Measurements from ENCODE around the gene IQSEC3.

GRCh38 chr12:114626-115211 lies 48.2 kb downstream of the IQSEC3 start:
- no peak for TF ChIP-seq CREM (CRISPR knock-in tag; IDR thresholded peaks at IDR 0.05)
- TF ChIP-seq, protein P1, sequence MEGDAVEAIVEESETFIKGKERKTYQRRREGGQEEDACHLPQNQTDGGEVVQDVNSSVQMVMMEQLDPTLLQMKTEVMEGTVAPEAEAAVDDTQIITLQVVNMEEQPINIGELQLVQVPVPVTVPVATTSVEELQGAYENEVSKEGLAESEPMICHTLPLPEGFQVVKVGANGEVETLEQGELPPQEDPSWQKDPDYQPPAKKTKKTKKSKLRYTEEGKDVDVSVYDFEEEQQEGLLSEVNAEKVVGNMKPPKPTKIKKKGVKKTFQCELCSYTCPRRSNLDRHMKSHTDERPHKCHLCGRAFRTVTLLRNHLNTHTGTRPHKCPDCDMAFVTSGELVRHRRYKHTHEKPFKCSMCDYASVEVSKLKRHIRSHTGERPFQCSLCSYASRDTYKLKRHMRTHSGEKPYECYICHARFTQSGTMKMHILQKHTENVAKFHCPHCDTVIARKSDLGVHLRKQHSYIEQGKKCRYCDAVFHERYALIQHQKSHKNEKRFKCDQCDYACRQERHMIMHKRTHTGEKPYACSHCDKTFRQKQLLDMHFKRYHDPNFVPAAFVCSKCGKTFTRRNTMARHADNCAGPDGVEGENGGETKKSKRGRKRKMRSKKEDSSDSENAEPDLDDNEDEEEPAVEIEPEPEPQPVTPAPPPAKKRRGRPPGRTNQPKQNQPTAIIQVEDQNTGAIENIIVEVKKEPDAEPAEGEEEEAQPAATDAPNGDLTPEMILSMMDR (IDR thresholded peaks at IDR 0.05), result no peak
- TF ChIP-seq TEAD1 (CRISPR knock-in tag; IDR thresholded peaks at IDR 0.05), result no peak
- no peak for TF ChIP-seq NR2C2 (CRISPR knock-in tag; IDR thresholded peaks at IDR 0.05)
- no peak for TF ChIP-seq SMAD3 (CRISPR knock-in tag; IDR thresholded peaks at IDR 0.05; ENCODE audit: borderline replicate concordance)
- TF ChIP-seq, protein P2, sequence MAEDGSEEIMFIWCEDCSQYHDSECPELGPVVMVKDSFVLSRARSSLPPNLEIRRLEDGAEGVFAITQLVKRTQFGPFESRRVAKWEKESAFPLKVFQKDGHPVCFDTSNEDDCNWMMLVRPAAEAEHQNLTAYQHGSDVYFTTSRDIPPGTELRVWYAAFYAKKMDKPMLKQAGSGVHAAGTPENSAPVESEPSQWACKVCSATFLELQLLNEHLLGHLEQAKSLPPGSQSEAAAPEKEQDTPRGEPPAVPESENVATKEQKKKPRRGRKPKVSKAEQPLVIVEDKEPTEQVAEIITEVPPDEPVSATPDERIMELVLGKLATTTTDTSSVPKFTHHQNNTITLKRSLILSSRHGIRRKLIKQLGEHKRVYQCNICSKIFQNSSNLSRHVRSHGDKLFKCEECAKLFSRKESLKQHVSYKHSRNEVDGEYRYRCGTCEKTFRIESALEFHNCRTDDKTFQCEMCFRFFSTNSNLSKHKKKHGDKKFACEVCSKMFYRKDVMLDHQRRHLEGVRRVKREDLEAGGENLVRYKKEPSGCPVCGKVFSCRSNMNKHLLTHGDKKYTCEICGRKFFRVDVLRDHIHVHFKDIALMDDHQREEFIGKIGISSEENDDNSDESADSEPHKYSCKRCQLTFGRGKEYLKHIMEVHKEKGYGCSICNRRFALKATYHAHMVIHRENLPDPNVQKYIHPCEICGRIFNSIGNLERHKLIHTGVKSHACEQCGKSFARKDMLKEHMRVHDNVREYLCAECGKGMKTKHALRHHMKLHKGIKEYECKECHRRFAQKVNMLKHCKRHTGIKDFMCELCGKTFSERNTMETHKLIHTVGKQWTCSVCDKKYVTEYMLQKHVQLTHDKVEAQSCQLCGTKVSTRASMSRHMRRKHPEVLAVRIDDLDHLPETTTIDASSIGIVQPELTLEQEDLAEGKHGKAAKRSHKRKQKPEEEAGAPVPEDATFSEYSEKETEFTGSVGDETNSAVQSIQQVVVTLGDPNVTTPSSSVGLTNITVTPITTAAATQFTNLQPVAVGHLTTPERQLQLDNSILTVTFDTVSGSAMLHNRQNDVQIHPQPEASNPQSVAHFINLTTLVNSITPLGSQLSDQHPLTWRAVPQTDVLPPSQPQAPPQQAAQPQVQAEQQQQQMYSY (CRISPR knock-in tag; IDR thresholded peaks at IDR 0.05), result no peak
- TF ChIP-seq, protein P3, sequence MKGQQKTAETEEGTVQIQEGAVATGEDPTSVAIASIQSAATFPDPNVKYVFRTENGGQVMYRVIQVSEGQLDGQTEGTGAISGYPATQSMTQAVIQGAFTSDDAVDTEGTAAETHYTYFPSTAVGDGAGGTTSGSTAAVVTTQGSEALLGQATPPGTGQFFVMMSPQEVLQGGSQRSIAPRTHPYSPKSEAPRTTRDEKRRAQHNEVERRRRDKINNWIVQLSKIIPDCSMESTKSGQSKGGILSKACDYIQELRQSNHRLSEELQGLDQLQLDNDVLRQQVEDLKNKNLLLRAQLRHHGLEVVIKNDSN (CRISPR knock-in tag; IDR thresholded peaks at IDR 0.05), result no peak
- TF ChIP-seq E2F1 (CRISPR knock-in tag; IDR thresholded peaks at IDR 0.05), result no peak
- TF ChIP-seq, protein P4, sequence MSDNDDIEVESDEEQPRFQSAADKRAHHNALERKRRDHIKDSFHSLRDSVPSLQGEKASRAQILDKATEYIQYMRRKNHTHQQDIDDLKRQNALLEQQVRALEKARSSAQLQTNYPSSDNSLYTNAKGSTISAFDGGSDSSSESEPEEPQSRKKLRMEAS (CRISPR knock-in tag; IDR thresholded peaks at IDR 0.05), result no peak
- TF ChIP-seq IRF2 (CRISPR knock-in tag; IDR thresholded peaks at IDR 0.05; ENCODE audit: borderline replicate concordance, low read depth), result no peak
- TF ChIP-seq FOXP4 (CRISPR knock-in tag; IDR thresholded peaks at IDR 0.05), result no peak
